Sciatic nerve (tissue), 2 donors: ENCODE data around the gene USP2. TPM values are rescaled to one million over a fixed set of nuclear protein-coding genes. Genes with fewer than 3 reads are reported as not detected.

Experiments
- ATAC-seq: fragments of 200-7000 bp; cut with Tn5 transposase; one replicate; pipeline ENCODE4 v1.9.1; 2020; ENCODE audit warnings: mild to moderate bottlenecking, moderate library complexity
- DNase-seq: peaks from one replicate; pipeline ENCODE4 v3.0.0-alpha.2; 2020; ENCODE audit warnings: low spot score
- intact Hi-C: fragments of 100-400 bp; cut with DNase I; formaldehyde crosslinking; loops from one replicate; pipeline ENCODE4 v1.14.2; 2022
- total RNA-seq: library from RNA; stranded (reverse); fragmentation: NEBNext Ultra II Directional; extraction: Animal tissue kit (Norgen Biotek cat#: 25700); gene quantifications from one replicate; pipeline ENCODE4 v1.2.1, GENCODE V29; 2021
- donor health status: DM: no; HTN: no; CAD: no.
- donor health status: DM: no; HTN: no; CAD: no.

Gene USP2
- total RNA-seq, 1 donor from 2014 or later = 13.7 TPM

- ATAC-seq = no peak
- no peak for DNase-seq
- intact Hi-C loops = no loop called here
These were observed 31.2 kb downstream of the USP2 start for GRCh38 chr11:119350302-119350701.

GRCh38 chr11:119347940-119348605 lies 33.4 kb downstream of the USP2 start:
- no peak for ATAC-seq
- intact Hi-C loops = no loop called here
- DNase-seq = no peak

GRCh38 chr11:119347242-119347641 lies 34.2 kb downstream of the USP2 start:
- ATAC-seq (no peak), DNase-seq (no peak)
- intact Hi-C loops = no loop called here

GRCh38 chr11:119346605-119347004 lies 34.9 kb downstream of the USP2 start, which contains the start of gene MFRP:
Gene MFRP (minus strand): TSS chr11:119346705. CDS start chr11:119346513, 192 bp downstream.
- intact Hi-C loops = no loop called here
- DNase-seq (no peak), ATAC-seq (no peak)

- DNase-seq (no peak), ATAC-seq (no peak)
- intact Hi-C loops = no loop called here
These were observed 35.8 kb downstream of the USP2 start for GRCh38 chr11:119345685-119346084.

- ATAC-seq (no peak), DNase-seq (no peak)
- intact Hi-C loops = no loop called here
These were observed 37.0 kb downstream of the USP2 start for GRCh38 chr11:119344291-119345010.

GRCh38 chr11:119343726-119344125 lies 37.8 kb downstream of the USP2 start:
- ATAC-seq = no peak
- no peak for DNase-seq
- intact Hi-C loops = no loop called here

- intact Hi-C loops = no loop called here
- ATAC-seq = no peak
- DNase-seq = no peak
These were observed 38.9 kb downstream of the USP2 start for GRCh38 chr11:119342362-119343130.

GRCh38 chr11:119342023-119342300 lies 39.5 kb downstream of the USP2 start:
- no peak for ATAC-seq
- intact Hi-C loops = no loop called here

GRCh38 chr11:119341222-119342022 lies 40.1 kb downstream of the USP2 start:
- DNase-seq (no peak), ATAC-seq (peak; percentile 14)
- intact Hi-C loops = no loop called here

More at GRCh38 chr11:119342023-119342300, 39.5 kb downstream of the USP2 start:
- no peak for DNase-seq

GRCh38 chr11:119340335-119341221 lies 40.9 kb downstream of the USP2 start, which contains the start of gene C1QTNF5:
Gene C1QTNF5 (minus strand): TSS chr11:119340883. CDS start chr11:119340397, 486 bp downstream.
- peak; percentile 93 for DNase-seq
- intact Hi-C loops = no loop called here
- ATAC-seq = peak; percentile 61

- ATAC-seq = peak; percentile 36
- intact Hi-C loops = no loop called here
- peak; percentile 90 for DNase-seq
These were observed 41.7 kb downstream of the USP2 start for GRCh38 chr11:119339589-119340334.

- DNase-seq = no peak
- intact Hi-C loops = no loop called here
- ATAC-seq = no peak
These were observed 42.4 kb downstream of the USP2 start for GRCh38 chr11:119338965-119339588.

GRCh38 chr11:119338318-119338890 lies 43.1 kb downstream of the USP2 start:
- peak; percentile 47 for ATAC-seq
- intact Hi-C loops = no loop called here
- DNase-seq = peak; percentile 84

GRCh38 chr11:119337581-119338317 lies 43.7 kb downstream of the USP2 start:
- DNase-seq (no peak), ATAC-seq (no peak)
- intact Hi-C loops = no loop called here
